Mesendoderm (in vitro differentiated cells): ENCODE data around the gene DNAJA2.

Experiments used
- DNase-seq: peaks from one replicate; pipeline ENCODE4 v3.0.0; 2013
- H2AK5ac ChIP-seq: 2 replicates; pipeline ENCODE4 v1.6.1; 2013; ENCODE audit warnings: low read length, inconsistent platforms
- H2BK120ac ChIP-seq: 2 replicates; pipeline ENCODE4 v1.6.1; 2013; ENCODE audit warnings: low read depth, mild to moderate bottlenecking, low read length, moderate library complexity, mixed read lengths
- H2BK15ac ChIP-seq: replicated peaks from 2 replicates; pipeline ENCODE4 v1.6.1; 2013; ENCODE audit warnings: low read depth, mild to moderate bottlenecking, moderate library complexity
- H2BK5ac ChIP-seq: 2 replicates; pipeline ENCODE4 v1.6.1; 2013; ENCODE audit warnings: low read length, inconsistent platforms
- H3K18ac ChIP-seq: 2 replicates; pipeline ENCODE4 v1.6.1; 2013; ENCODE audit warnings: mild to moderate bottlenecking, low read length, mixed read lengths
- H3K23ac ChIP-seq: one replicate; pipeline ENCODE4 v1.6.1; 2013; ENCODE audit warnings: low read length
- H3K27ac ChIP-seq: 2 replicates; pipeline ENCODE4 v1.5.1; 2013; ENCODE audit warnings: low read depth, mild to moderate bottlenecking, inconsistent platforms, low read length, moderate library complexity
- H3K27me3 ChIP-seq: 2 replicates; pipeline ENCODE4 v1.6.1; 2013; ENCODE audit warnings: low read length, control low read depth, mild to moderate bottlenecking, inconsistent platforms; ENCODE audit not compliant: insufficient read depth, poor library complexity
- H3K36me3 ChIP-seq: 2 replicates; pipeline ENCODE4 v1.6.1; 2013; ENCODE audit warnings: low read length, inconsistent platforms; ENCODE audit not compliant: control insufficient read depth, insufficient read depth
- H3K4ac ChIP-seq: one replicate; pipeline ENCODE4 v1.6.1; 2013; ENCODE audit warnings: low read depth, mild to moderate bottlenecking, low read length, moderate library complexity
- H3K4me1 ChIP-seq: 2 replicates; pipeline ENCODE4 v1.6.1; 2013; ENCODE audit warnings: low read depth, low read length, inconsistent platforms; ENCODE audit not compliant: control insufficient read depth
- H3K4me2 ChIP-seq: 2 replicates; pipeline ENCODE4 v1.6.1; 2013; ENCODE audit warnings: low read length
- H3K4me3 ChIP-seq: 2 replicates; pipeline ENCODE4 v1.5.1; 2013; ENCODE audit warnings: mild to moderate bottlenecking, low read length
- H3K56ac ChIP-seq: one replicate; pipeline ENCODE4 v1.6.1; 2013; ENCODE audit warnings: low read length
- H3K79me1 ChIP-seq: 2 replicates; pipeline ENCODE4 v1.6.1; 2013; ENCODE audit warnings: low read length, inconsistent platforms
- H3K79me2 ChIP-seq: 2 replicates; pipeline ENCODE4 v1.6.1; 2013; ENCODE audit warnings: mild to moderate bottlenecking, low read length; ENCODE audit not compliant: control insufficient read depth, insufficient read depth
- H3K9ac ChIP-seq: 2 replicates; pipeline ENCODE4 v1.6.1; 2013; ENCODE audit warnings: low read length, inconsistent platforms
- H4K5ac ChIP-seq: one replicate; pipeline ENCODE4 v1.6.1; 2013; ENCODE audit warnings: low read length
- H4K8ac ChIP-seq: one replicate; pipeline ENCODE4 v1.6.1; 2013; ENCODE audit warnings: low read depth, mild to moderate bottlenecking, control low read depth, low read length, moderate library complexity
- WGBS: extraction: QIAGEN DNeasy Blood & Tissue Kit; methylation state at CpG from one replicate; pipeline ENCODE4 v1.1.7; 2013; ENCODE audit warnings: low lambda C conversion rate, missing lambda C conversion rate; ENCODE audit not compliant: insufficient coverage; ENCODE audit errors: extremely low coverage; 5-methylcytosine and 5-hydroxymethylcytosine counted together

Gene DNAJA2

DNA sequence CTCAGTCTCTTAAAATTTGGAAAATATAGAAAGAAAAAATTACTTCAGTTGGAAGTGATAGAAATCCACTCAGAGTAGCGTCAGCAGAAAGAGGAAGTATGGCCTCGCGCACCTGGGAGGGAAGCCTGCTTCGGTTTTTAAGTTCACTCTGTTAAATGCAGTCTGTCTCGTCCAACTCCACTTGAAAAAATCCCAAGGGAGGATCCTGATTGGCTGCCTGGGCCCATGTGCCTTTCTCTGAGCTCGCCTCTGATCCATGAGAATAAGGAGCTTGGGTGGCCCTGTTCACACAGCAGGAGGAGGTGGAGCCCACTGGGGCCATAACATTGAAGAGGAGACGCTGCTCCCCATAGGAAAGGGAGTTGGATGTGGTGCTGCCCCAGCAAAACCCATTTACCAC lies 40.7 kb downstream of the DNAJA2 start:
- no peaks in the 10 kb centered on the region for H3K4me1 ChIP-seq
- DNase-seq: peak; percentile 48
- H2BK5ac ChIP-seq: no peak overlapping the region
- H2BK120ac ChIP-seq: no peak overlapping the region
- no peaks in the 10 kb centered on the region for H3K36me3 ChIP-seq
- no CpG with 5 or more reads among the region's 7 CpGs for WGBS
- no peak overlapping the region for H4K5ac ChIP-seq
- no peak overlapping the region for H2AK5ac ChIP-seq
- H3K4me3 ChIP-seq: no peak overlapping the region
- no peaks in the 10 kb centered on the region for H3K79me1 ChIP-seq
- no peak overlapping the region for H3K4ac ChIP-seq
- no peak overlapping the region for H3K27ac ChIP-seq
- no peaks in the 10 kb centered on the region for H3K79me2 ChIP-seq
- no peak overlapping the region for H3K9ac ChIP-seq
- no peak overlapping the region for H3K18ac ChIP-seq
- no peak overlapping the region for H3K23ac ChIP-seq
- no peak overlapping the region for H3K56ac ChIP-seq
- no peak overlapping the region for H2BK15ac ChIP-seq
- no peak overlapping the region for H3K4me2 ChIP-seq
- H3K27me3 ChIP-seq: no peaks in the 10 kb centered on the region
- H4K8ac ChIP-seq: no peak overlapping the region

DNA sequence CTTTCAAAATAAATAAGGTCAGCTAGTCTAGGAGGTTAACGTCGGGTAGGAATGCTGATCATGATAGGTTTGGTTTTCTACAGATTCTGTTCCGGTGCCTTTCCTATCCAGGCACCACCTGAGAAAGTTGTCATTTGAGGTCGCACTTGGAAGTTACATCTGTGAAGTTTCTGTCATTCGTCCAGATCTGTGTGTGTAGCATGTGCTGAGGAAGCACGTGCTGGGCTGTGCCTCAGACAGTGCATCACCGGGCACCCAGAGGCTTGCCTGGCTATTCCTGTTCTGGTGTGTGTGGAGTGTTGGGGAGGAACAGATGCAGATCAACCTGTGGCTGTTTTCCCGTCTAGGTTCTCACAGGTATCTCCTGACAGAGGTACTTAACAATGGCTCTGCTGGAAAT lies 42.6 kb downstream of the DNAJA2 start:
- Histone ChIP-seq H3K4me1 (no peaks in the 10 kb centered on the region), H3K23ac (no peak overlapping the region), H3K27me3 (no peaks in the 10 kb centered on the region), H3K79me1 (no peaks in the 10 kb centered on the region), H3K36me3 (no peaks in the 10 kb centered on the region), H3K4me3 (no peak overlapping the region), H2BK120ac (no peak overlapping the region), H3K4ac (no peak overlapping the region), H3K79me2 (no peaks in the 10 kb centered on the region), H3K56ac (no peak overlapping the region), H3K4me2 (no peak overlapping the region), H2BK15ac (no peak overlapping the region), H3K27ac (no peak overlapping the region), H4K8ac (no peak overlapping the region), H2AK5ac (no peak overlapping the region), H3K9ac (no peak overlapping the region), H4K5ac (no peak overlapping the region), H3K18ac (no peak overlapping the region), H2BK5ac (no peak overlapping the region)
- no CpG with 5 or more reads among the region's 8 CpGs for WGBS
- no peak for DNase-seq

DNA sequence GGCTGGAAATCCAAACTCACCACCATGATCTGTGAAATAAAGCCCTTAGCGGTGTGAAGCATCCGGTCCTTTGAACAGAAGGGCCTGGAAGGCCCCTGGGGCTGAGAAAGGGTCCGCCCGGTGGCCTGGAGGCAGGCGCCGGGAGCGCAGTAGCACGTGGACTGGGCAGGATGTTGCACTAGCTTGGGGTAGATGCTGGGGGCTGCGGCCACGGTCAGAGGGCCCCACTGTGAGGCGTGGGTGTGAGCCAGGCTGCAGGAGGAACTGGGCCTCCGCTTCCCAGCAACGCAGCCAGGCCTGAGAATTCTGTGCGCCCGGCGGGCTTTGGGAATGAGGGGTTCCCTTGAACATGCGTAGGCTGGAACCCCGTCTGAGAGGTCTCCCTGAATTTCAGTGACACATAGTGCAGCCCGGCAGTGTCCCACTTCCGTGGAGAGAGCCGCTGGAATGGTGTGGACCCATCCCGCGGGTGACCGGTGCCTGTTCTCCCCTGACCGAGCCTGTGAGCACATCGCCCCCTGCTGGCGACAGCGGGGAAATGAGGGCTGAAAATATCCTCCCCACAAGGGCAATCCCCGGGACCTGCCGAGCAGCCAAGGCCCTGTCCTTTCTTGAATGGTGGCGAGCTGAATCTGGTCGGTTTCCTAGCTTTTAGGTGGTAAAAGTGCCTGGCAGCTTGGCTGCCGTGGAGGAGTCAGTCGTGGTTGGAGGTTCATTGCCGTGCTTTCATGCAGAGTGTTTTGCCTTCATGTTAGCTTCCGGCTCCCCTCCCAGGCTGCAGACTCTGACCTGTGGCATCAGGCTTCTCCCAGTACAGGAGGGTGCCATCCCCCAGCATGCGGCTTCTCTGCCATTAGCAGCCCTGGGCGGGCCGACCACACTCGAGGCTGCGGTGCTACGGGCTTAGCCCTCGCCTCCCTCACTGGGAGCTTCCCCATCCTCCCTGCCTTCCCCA lies 43.8 kb downstream of the DNAJA2 start:
- H2BK120ac ChIP-seq: no peak overlapping the region
- H2BK5ac ChIP-seq: no peak overlapping the region
- no peak overlapping the region for H4K5ac ChIP-seq
- H3K23ac ChIP-seq: no peak overlapping the region
- H3K27me3 ChIP-seq: no peaks in the 10 kb centered on the region
- DNase-seq: peak; percentile 71
- H3K79me1 ChIP-seq: no peaks in the 10 kb centered on the region
- H3K4ac ChIP-seq: no peak overlapping the region
- no peaks in the 10 kb centered on the region for H3K36me3 ChIP-seq
- no peak overlapping the region for H3K18ac ChIP-seq
- no peaks in the 10 kb centered on the region for H3K4me1 ChIP-seq
- H3K4me3 ChIP-seq: no peak overlapping the region
- H3K27ac ChIP-seq: no peak overlapping the region
- no peak overlapping the region for H2AK5ac ChIP-seq
- no peak overlapping the region for H3K56ac ChIP-seq
- no peak overlapping the region for H4K8ac ChIP-seq
- no peak overlapping the region for H3K9ac ChIP-seq
- WGBS: no CpG with 5 or more reads among the region's 43 CpGs
- H3K4me2 ChIP-seq: no peak overlapping the region
- H2BK15ac ChIP-seq: no peak overlapping the region
- H3K79me2 ChIP-seq: no peaks in the 10 kb centered on the region

DNA sequence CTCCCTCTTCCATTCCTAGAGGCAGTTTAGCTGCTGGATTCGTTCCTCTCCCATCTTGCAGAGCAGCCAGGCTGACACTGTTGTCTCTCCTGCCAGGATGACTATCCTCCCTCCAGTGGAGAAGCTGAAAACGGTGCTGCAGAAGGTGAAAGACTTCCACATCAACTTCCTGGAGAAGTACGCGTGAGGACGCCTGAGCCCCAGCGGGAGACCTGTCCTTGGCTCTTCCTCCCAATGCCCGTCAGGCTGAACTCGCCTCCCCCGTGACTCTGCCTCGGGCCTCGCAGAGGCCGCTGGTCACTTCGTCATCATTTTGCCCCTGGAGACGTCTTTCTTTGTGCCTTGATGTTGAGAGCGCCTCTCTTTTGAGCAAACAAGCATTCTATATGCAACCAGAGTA lies 44.7 kb downstream of the DNAJA2 start:
- no peak overlapping the region for H2AK5ac ChIP-seq
- H2BK120ac ChIP-seq: no peak overlapping the region
- H3K79me2 ChIP-seq: no peaks in the 10 kb centered on the region
- H3K4me2 ChIP-seq: no peak overlapping the region
- no peak overlapping the region for H3K4ac ChIP-seq
- DNase-seq: peak; percentile 45
- no peak overlapping the region for H3K27ac ChIP-seq
- no peak overlapping the region for H3K4me3 ChIP-seq
- no peaks in the 10 kb centered on the region for H3K79me1 ChIP-seq
- no peak overlapping the region for H3K23ac ChIP-seq
- no peak overlapping the region for H2BK5ac ChIP-seq
- H3K56ac ChIP-seq: no peak overlapping the region
- no peak overlapping the region for H3K9ac ChIP-seq
- peaks cover 2% of the 10 kb centered on the region for H3K36me3 ChIP-seq
- H4K5ac ChIP-seq: no peak overlapping the region
- H3K18ac ChIP-seq: no peak overlapping the region
- H3K4me1 ChIP-seq: no peaks in the 10 kb centered on the region
- H2BK15ac ChIP-seq: no peak overlapping the region
- WGBS: no CpG with 5 or more reads among the region's 15 CpGs
- H3K27me3 ChIP-seq: no peaks in the 10 kb centered on the region
- H4K8ac ChIP-seq: no peak overlapping the region

DNA sequence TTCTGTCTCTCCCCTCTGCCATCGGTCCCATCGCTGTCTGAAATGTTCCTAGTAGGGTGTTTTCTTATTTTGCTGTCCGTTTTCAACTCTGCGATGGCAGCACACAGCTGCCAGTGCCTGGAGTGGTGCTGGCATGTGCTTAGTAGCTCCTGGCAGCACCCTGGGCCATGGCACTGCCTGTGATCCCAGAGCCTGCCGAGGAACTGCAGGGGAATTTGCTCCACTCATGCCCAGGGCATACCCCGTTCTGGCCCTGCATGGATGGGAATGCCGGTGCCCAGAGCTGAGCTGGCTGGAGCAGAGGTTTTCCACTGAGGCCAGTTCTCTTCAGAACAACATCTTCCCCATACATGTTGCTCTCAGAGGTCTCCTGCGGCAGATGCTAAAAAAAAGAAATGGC lies 46.2 kb downstream of the DNAJA2 start:
- H2BK120ac ChIP-seq: no peak overlapping the region
- WGBS: no CpG with 5 or more reads among the region's 8 CpGs
- H3K79me2 ChIP-seq: no peaks in the 10 kb centered on the region
- H3K4ac ChIP-seq: no peak overlapping the region
- no peak overlapping the region for H4K8ac ChIP-seq
- no peak for DNase-seq
- H2BK5ac ChIP-seq: no peak overlapping the region
- H3K56ac ChIP-seq: no peak overlapping the region
- H2BK15ac ChIP-seq: no peak overlapping the region
- no peak overlapping the region for H2AK5ac ChIP-seq
- H3K18ac ChIP-seq: no peak overlapping the region
- no peaks in the 10 kb centered on the region for H3K4me1 ChIP-seq
- H3K4me3 ChIP-seq: no peak overlapping the region
- peaks cover 9% of the 10 kb centered on the region for H3K36me3 ChIP-seq
- H3K79me1 ChIP-seq: no peaks in the 10 kb centered on the region
- H4K5ac ChIP-seq: no peak overlapping the region
- H3K27ac ChIP-seq: no peak overlapping the region
- H3K9ac ChIP-seq: no peak overlapping the region
- no peak overlapping the region for H3K4me2 ChIP-seq
- H3K27me3 ChIP-seq: no peaks in the 10 kb centered on the region
- H3K23ac ChIP-seq: no peak overlapping the region
